ENCODE results near the gene HNMT.

Gene HNMT

DNA sequence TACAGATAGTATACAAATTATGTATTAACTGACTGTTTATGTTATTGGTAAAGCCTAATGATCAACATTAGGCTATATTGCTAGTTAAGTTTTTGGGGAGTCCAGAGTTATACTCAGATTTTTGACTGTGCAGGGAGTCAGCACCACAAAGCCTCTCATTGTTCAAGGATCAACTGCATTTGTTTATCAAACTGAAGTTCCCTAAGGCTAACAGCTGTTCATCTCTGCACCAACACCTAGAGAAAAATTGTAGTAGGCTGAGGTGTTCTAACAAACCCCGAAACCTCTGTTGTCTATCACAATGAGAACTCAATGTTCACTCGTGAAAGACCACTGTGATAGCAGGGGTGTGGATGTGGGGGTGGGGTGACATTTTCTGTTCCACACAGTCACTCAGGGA lies 97.7 kb downstream of the HNMT start:
- TF ChIP-seq, protein P1, sequence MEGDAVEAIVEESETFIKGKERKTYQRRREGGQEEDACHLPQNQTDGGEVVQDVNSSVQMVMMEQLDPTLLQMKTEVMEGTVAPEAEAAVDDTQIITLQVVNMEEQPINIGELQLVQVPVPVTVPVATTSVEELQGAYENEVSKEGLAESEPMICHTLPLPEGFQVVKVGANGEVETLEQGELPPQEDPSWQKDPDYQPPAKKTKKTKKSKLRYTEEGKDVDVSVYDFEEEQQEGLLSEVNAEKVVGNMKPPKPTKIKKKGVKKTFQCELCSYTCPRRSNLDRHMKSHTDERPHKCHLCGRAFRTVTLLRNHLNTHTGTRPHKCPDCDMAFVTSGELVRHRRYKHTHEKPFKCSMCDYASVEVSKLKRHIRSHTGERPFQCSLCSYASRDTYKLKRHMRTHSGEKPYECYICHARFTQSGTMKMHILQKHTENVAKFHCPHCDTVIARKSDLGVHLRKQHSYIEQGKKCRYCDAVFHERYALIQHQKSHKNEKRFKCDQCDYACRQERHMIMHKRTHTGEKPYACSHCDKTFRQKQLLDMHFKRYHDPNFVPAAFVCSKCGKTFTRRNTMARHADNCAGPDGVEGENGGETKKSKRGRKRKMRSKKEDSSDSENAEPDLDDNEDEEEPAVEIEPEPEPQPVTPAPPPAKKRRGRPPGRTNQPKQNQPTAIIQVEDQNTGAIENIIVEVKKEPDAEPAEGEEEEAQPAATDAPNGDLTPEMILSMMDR (IDR thresholded peaks at IDR 0.05; ENCODE audit: borderline replicate concordance, insufficient read depth, low read depth, low read length), result no peak

GRCh38 chr2:138063181-138063580 lies 98.9 kb downstream of the HNMT start:
- TF ChIP-seq, protein P1 (IDR thresholded peaks at IDR 0.05; ENCODE audit: borderline replicate concordance, insufficient read depth, low read depth, low read length), result no peak
- H3K4me3 ChIP-seq (ENCODE audit: low read depth, low read length), result no peak overlapping the region

More for the DNA sequence above, 97.7 kb downstream of the HNMT start:
- no peak overlapping the region for H3K4me3 ChIP-seq (ENCODE audit: low read depth, low read length)

Data from GM12875 (cell line).